Measurements from ENCODE around the gene GFY.

The GFY gene

GRCh38 chr19:49450405-49450804, 25.2 kb downstream of the GFY start:
- no peak for DNase-seq (ENCODE audit: low spot score)
- no peak for TF ChIP-seq CTCF (IDR thresholded peaks at IDR 0.05; ENCODE audit: extremely low read depth, insufficient read depth, missing control alignments)
- in situ Hi-C loops (cut with MboI; ENCODE audit: low pct_unique_long_range_greater_than_20kb, low sequenced_read_pairs, unreplicated experiment), result no loop called here

GRCh38 chr19:49451430-49452181, 26.4 kb downstream of the GFY start, which contains the start of gene PIH1D1:
Gene PIH1D1 (minus strand): TSS chr19:49451814. CDS start chr19:49451574, 240 bp downstream.
- peak; percentile 94 for DNase-seq (ENCODE audit: low spot score)
- in situ Hi-C loops (cut with MboI; ENCODE audit: low pct_unique_long_range_greater_than_20kb, low sequenced_read_pairs, unreplicated experiment), result no loop called here
- no peak for TF ChIP-seq CTCF (IDR thresholded peaks at IDR 0.05; ENCODE audit: extremely low read depth, insufficient read depth, missing control alignments)

- TF ChIP-seq CTCF (IDR thresholded peaks at IDR 0.05; ENCODE audit: extremely low read depth, insufficient read depth, missing control alignments), result no peak
- in situ Hi-C loops (cut with MboI; ENCODE audit: low pct_unique_long_range_greater_than_20kb, low sequenced_read_pairs, unreplicated experiment), result no loop called here
- DNase-seq (ENCODE audit: low spot score), result peak; percentile 96
Measured at GRCh38 chr19:49453013-49453756, 28.0 kb downstream of the GFY start, which contains the start of gene ALDH16A1. Gene ALDH16A1 (plus strand): TSS chr19:49453225. CDS start chr19:49453332, 107 bp downstream.

- DNase-seq (ENCODE audit: low spot score), result peak; percentile 45
- TF ChIP-seq CTCF (IDR thresholded peaks at IDR 0.05; ENCODE audit: extremely low read depth, insufficient read depth, missing control alignments), result no peak
- in situ Hi-C loops (cut with MboI; ENCODE audit: low pct_unique_long_range_greater_than_20kb, low sequenced_read_pairs, unreplicated experiment), result no loop called here
Measured at GRCh38 chr19:49453757-49454240, 28.6 kb downstream of the GFY start.

GRCh38 chr19:49455773-49456172, 30.6 kb downstream of the GFY start:
- no peak for DNase-seq (ENCODE audit: low spot score)
- no peak for TF ChIP-seq CTCF (IDR thresholded peaks at IDR 0.05; ENCODE audit: extremely low read depth, insufficient read depth, missing control alignments)
- in situ Hi-C loops (cut with MboI; ENCODE audit: low pct_unique_long_range_greater_than_20kb, low sequenced_read_pairs, unreplicated experiment), result no loop called here

- no peak for DNase-seq (ENCODE audit: low spot score)
- TF ChIP-seq CTCF (IDR thresholded peaks at IDR 0.05; ENCODE audit: extremely low read depth, insufficient read depth, missing control alignments), result no peak
- in situ Hi-C loops (cut with MboI; ENCODE audit: low pct_unique_long_range_greater_than_20kb, low sequenced_read_pairs, unreplicated experiment), result no loop called here
Measured at GRCh38 chr19:49456326-49456725, 31.1 kb downstream of the GFY start.

Data from GM13977 (cell line).